Measurements from ENCODE around the gene CIDEA.
"Not testable (repeated sequence)": the region's sequence is repeated elsewhere in the genome, so short reads cannot be mapped to it uniquely, and the experiment has no call there.

The CIDEA gene

GRCh38 chr18:12239431-12239830 is 14.7 kb upstream of the CIDEA start:
- no peak for DNase-seq

- DNase-seq = no peak
Measured at GRCh38 chr18:12242658-12243260, 11.4 kb upstream of the CIDEA start.

GRCh38 chr18:12243272-12243671 is 10.9 kb upstream of the CIDEA start:
- DNase-seq = not testable (repeated sequence)

- DNase-seq = no peak
Measured at GRCh38 chr18:12245793-12246135, 8.4 kb upstream of the CIDEA start.

GRCh38 chr18:12246849-12247808 is 7.0 kb upstream of the CIDEA start:
- DNase-seq = peak; percentile 38

- DNase-seq = no peak
Measured at GRCh38 chr18:12247946-12248345, 6.2 kb upstream of the CIDEA start.

- DNase-seq = no peak
Measured at GRCh38 chr18:12248926-12249720, 5.0 kb upstream of the CIDEA start.

- no peak for DNase-seq
Measured at GRCh38 chr18:12251311-12251710, 2.9 kb upstream of the CIDEA start.

GRCh38 chr18:12252061-12252460 is 2.1 kb upstream of the CIDEA start:
- no peak for DNase-seq

GRCh38 chr18:12253027-12253426 is 1.1 kb upstream of the CIDEA start:
- DNase-seq = no peak

- peak; percentile 66 for DNase-seq
Measured at GRCh38 chr18:12253663-12254135, 462 bp upstream of the CIDEA start.

GRCh38 chr18:12254820-12255511 is 805 bp downstream of the CIDEA start:
- peak; percentile 34 for DNase-seq

- no peak for DNase-seq
Measured at GRCh38 chr18:12255626-12256026, 1.5 kb downstream of the CIDEA start.

- no peak for DNase-seq
Measured at GRCh38 chr18:12256951-12257350, 2.8 kb downstream of the CIDEA start.

GRCh38 chr18:12257996-12258718 is 4.0 kb downstream of the CIDEA start:
- DNase-seq = no peak

GRCh38 chr18:12258719-12259705 is 4.9 kb downstream of the CIDEA start:
- DNase-seq = no peak

- no peak for DNase-seq
Measured at GRCh38 chr18:12262748-12263147, 8.6 kb downstream of the CIDEA start.

GRCh38 chr18:12264864-12265263 is 10.7 kb downstream of the CIDEA start:
- no peak for DNase-seq

GRCh38 chr18:12271376-12272235 is 17.4 kb downstream of the CIDEA start:
- peak; percentile 91 for DNase-seq

- no peak for DNase-seq
Measured at GRCh38 chr18:12274793-12275192, 20.6 kb downstream of the CIDEA start.
